H9 (cell line): ENCODE measurements around the gene ZCCHC7. TPM values are rescaled to one million over a fixed set of nuclear protein-coding genes. Genes with fewer than 3 reads are reported as not detected.

Experiments used
- DNase-seq: peaks from one replicate; pipeline ENCODE4 v3.0.0-alpha.2; 2017
- H2AFZ ChIP-seq: one replicate; pipeline ENCODE4 v1.6.1; 2013; ENCODE audit warnings: mild to moderate bottlenecking, low read length, control low read depth, moderate library complexity
- H2AK5ac ChIP-seq: 2 replicates; pipeline ENCODE4 v1.6.1; 2013; ENCODE audit warnings: low read length, control low read depth, mixed read lengths; ENCODE audit not compliant: insufficient read length
- H2BK120ac ChIP-seq: one replicate; pipeline ENCODE4 v1.6.1; 2013; ENCODE audit warnings: low read depth, mild to moderate bottlenecking, low read length, control low read depth, inconsistent platforms; ENCODE audit not compliant: poor library complexity, severe bottlenecking
- H2BK12ac ChIP-seq: 2 replicates; pipeline ENCODE4 v1.6.1; 2013; ENCODE audit warnings: low read length, control low read depth, mixed read lengths, low read depth; ENCODE audit not compliant: insufficient read length
- H2BK15ac ChIP-seq: 2 replicates; pipeline ENCODE4 v1.6.1; 2013; ENCODE audit warnings: low read depth, low read length, control low read depth
- H2BK20ac ChIP-seq: one replicate; pipeline ENCODE4 v1.6.1; 2013; ENCODE audit warnings: low read depth, mild to moderate bottlenecking, low read length, control low read depth, inconsistent platforms; ENCODE audit not compliant: poor library complexity, severe bottlenecking
- H2BK5ac ChIP-seq: 2 replicates; pipeline ENCODE4 v1.6.1; 2013; ENCODE audit warnings: low read length, control low read depth, mixed read lengths; ENCODE audit not compliant: insufficient read length
- H3K14ac ChIP-seq: 2 replicates; pipeline ENCODE4 v1.6.1; 2013; ENCODE audit warnings: low read length, control low read depth; ENCODE audit not compliant: insufficient read depth
- H3K18ac ChIP-seq: 2 replicates; pipeline ENCODE4 v1.6.1; 2013; ENCODE audit warnings: low read depth, mild to moderate bottlenecking, mixed read lengths, low read length, control low read depth; ENCODE audit not compliant: insufficient read length
- H3K23ac ChIP-seq: 2 replicates; pipeline ENCODE4 v1.6.1; 2013; ENCODE audit warnings: low read length, control low read depth, mixed read lengths, low read depth; ENCODE audit not compliant: insufficient read length
- H3K23me2 ChIP-seq: 2 replicates; pipeline ENCODE4 v1.6.1; 2013; ENCODE audit warnings: low read depth, mild to moderate bottlenecking, mixed read lengths, low read length, control low read depth; ENCODE audit not compliant: insufficient read length, poor library complexity, severe bottlenecking
- H3K27ac ChIP-seq: 2 replicates; pipeline ENCODE4 v1.5.1; 2013; ENCODE audit warnings: low read length, control low read depth, mixed read lengths, low read depth; ENCODE audit not compliant: insufficient read length
- H3K27me3 ChIP-seq: 2 replicates; pipeline ENCODE4 v1.6.1; 2013; ENCODE audit warnings: low read length, control low read depth, inconsistent platforms; ENCODE audit not compliant: insufficient read depth
- H3K4ac ChIP-seq: 2 replicates; pipeline ENCODE4 v1.6.1; 2013; ENCODE audit warnings: low read depth, mild to moderate bottlenecking, control low read depth, inconsistent platforms, low read length, moderate library complexity
- H3K4me1 ChIP-seq: 2 replicates; pipeline ENCODE4 v1.6.1; 2013; ENCODE audit warnings: low read length, control low read depth, inconsistent platforms; ENCODE audit not compliant: insufficient read depth
- H3K4me2 ChIP-seq: 2 replicates; pipeline ENCODE4 v1.6.1; 2013; ENCODE audit warnings: low read length, control low read depth, mixed read lengths; ENCODE audit not compliant: insufficient read length, insufficient read depth
- H3K56ac ChIP-seq: 2 replicates; pipeline ENCODE4 v1.6.1; 2013; ENCODE audit warnings: low read depth, mild to moderate bottlenecking, mixed read lengths, low read length, control low read depth; ENCODE audit not compliant: insufficient read length
- H3K79me1 ChIP-seq: 2 replicates; pipeline ENCODE4 v1.6.1; 2013; ENCODE audit warnings: low read depth, mild to moderate bottlenecking, moderate library complexity, low read length, control low read depth, inconsistent platforms; ENCODE audit not compliant: insufficient read depth, poor library complexity, severe bottlenecking
- H3K79me2 ChIP-seq: 2 replicates; pipeline ENCODE4 v1.6.1; 2013; ENCODE audit warnings: low read length, control low read depth, inconsistent platforms; ENCODE audit not compliant: insufficient read depth
- H3K9ac ChIP-seq: 2 replicates; pipeline ENCODE4 v1.6.1; 2013; ENCODE audit warnings: low read length, control low read depth, mixed read lengths; ENCODE audit not compliant: insufficient read length; ENCODE audit errors: extremely low read depth
- H3K9me3 ChIP-seq: one replicate; pipeline ENCODE4 v1.6.1; 2013; ENCODE audit warnings: low read depth, low read length, inconsistent platforms; ENCODE audit not compliant: control insufficient read depth
- H3T11ph ChIP-seq: one replicate; pipeline ENCODE4 v1.6.1; 2013; ENCODE audit warnings: mild to moderate bottlenecking, low read length, control low read depth, inconsistent platforms
- H4K20me1 ChIP-seq: one replicate; pipeline ENCODE4 v1.6.1; 2013; ENCODE audit not compliant: control insufficient read depth, insufficient read length, insufficient read depth
- H4K5ac ChIP-seq: 2 replicates; pipeline ENCODE4 v1.6.1; 2013; ENCODE audit warnings: low read depth, mild to moderate bottlenecking, mixed read lengths, low read length, control low read depth; ENCODE audit not compliant: insufficient read length
- H4K8ac ChIP-seq: replicated peaks from 2 replicates; pipeline ENCODE4 v1.6.1; 2013; ENCODE audit warnings: low read length, control low read depth, mixed read lengths, low read depth; ENCODE audit not compliant: insufficient read length
- H4K91ac ChIP-seq: 2 replicates; pipeline ENCODE4 v1.6.1; 2013; ENCODE audit warnings: low read depth, mild to moderate bottlenecking, moderate library complexity, mixed read lengths, low read length, control low read depth; ENCODE audit not compliant: insufficient read length
- H3K27ac Mint-ChIP-seq, 3 experiments: 2 replicates in 2 of 3; 3 replicates in 1 of 3; pipeline ENCODE4 v1.8.0; 2020 to 2021; ENCODE audit warnings: mixed read lengths in 3 of 3, mild to moderate bottlenecking in 1 of 3, moderate library complexity in 1 of 3
- H3K27me3 Mint-ChIP-seq: 2 replicates; pipeline ENCODE4 v1.8.0; 2021; ENCODE audit warnings: low read depth, mild to moderate bottlenecking, moderate library complexity, mixed read lengths
- H3K36me3 Mint-ChIP-seq, 3 experiments: 2 replicates in 2 of 3; 3 replicates in 1 of 3; pipeline ENCODE4 v1.8.0; 2020 to 2021; ENCODE audit warnings: low read depth in 3 of 3, mixed read lengths in 3 of 3; ENCODE audit not compliant: insufficient read depth in 1 of 3
- H3K4me1 Mint-ChIP-seq, 2 experiments: 2 replicates each; pipeline ENCODE4 v1.8.0; 2020; ENCODE audit warnings: mixed read lengths in 2 of 2
- H3K4me3 Mint-ChIP-seq, 2 experiments: 2 replicates in 1 of 2; 3 replicates in 1 of 2; pipeline ENCODE4 v1.8.0; 2020 to 2021; ENCODE audit warnings: mild to moderate bottlenecking in 2 of 2, mixed read lengths in 2 of 2, moderate library complexity in 1 of 2
- H3K9me3 Mint-ChIP-seq, 2 experiments: 2 replicates in 1 of 2; 3 replicates in 1 of 2; pipeline ENCODE4 v1.8.0; 2020; ENCODE audit warnings: mild to moderate bottlenecking in 2 of 2, mixed read lengths in 2 of 2, moderate library complexity in 1 of 2
- WGBS: extraction: QIAGEN DNeasy Blood & Tissue Kit; methylation state at CpG from one replicate; pipeline ENCODE4 v1.1.7; 2013; ENCODE audit warnings: missing lambda C conversion rate, low lambda C conversion rate, mixed read lengths; ENCODE audit not compliant: insufficient read length; ENCODE audit errors: extremely low coverage; 5-methylcytosine and 5-hydroxymethylcytosine counted together
- total RNA-seq: library from RNA; stranded (reverse); gene quantifications from 2 replicates; pipeline ENCODE4 v1.2.1, GENCODE V29; 2021
- TF ChIP-seq, protein P1 (sequence below): fragments of 200-600 bp; sonication (generic); conservative IDR thresholded peaks from 3 replicates; pipeline ENCODE4 v1.8.0; 2021; ENCODE audit warnings: antibody characterized with exemption, mild to moderate bottlenecking

The ZCCHC7 gene
- total RNA-seq, 1 experiment from 2014 or later, result 20.3 TPM

DNA sequence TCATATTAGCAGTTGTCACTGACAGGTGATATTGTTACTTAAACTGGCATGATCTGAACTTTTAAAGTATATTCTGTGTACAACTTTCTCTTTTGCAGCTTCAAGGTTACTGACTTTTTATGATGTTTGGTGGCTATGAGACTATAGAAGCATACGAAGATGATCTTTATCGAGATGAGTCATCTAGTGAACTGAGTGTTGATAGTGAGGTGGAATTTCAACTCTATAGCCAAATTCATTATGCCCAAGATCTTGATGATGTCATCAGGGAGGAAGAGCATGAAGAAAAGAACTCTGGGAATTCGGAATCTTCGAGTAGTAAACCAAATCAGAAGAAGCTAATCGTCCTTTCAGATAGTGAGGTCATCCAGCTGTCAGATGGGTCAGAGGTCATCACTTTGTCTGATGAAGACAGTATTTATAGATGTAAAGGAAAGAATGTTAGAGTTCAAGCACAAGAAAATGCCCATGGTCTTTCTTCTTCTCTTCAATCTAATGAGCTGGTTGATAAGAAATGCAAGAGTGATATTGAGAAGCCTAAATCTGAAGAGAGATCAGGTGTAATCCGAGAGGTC is 5.9 kb downstream of the ZCCHC7 start:
- Histone ChIP-seq H4K8ac (no peak overlapping the region), H3K4me2 (no peak overlapping the region), H3K23me2 (no peaks in the 10 kb centered on the region), H3K9ac (no peak overlapping the region), H2BK5ac (no peak overlapping the region), H2BK15ac (no peak overlapping the region), H3K23ac (no peak overlapping the region), H2AFZ (no peak overlapping the region), H2BK120ac (no peak overlapping the region), H2BK12ac (no peak overlapping the region), H3K79me1 (no peaks in the 10 kb centered on the region), H4K5ac (no peak overlapping the region), H4K91ac (no peak overlapping the region), H3T11ph (no peak overlapping the region), H2AK5ac (no peak overlapping the region), H3K4me1 (no peaks in the 10 kb centered on the region), H3K27ac (no peak overlapping the region), H3K18ac (no peak overlapping the region), H3K14ac (no peak overlapping the region), H4K20me1 (no peaks in the 10 kb centered on the region), H3K4ac (no peak overlapping the region), H3K79me2 (peaks cover 6% of the 10 kb centered on the region; the same call in 1 of the 2 replicates), H3K56ac (no peak overlapping the region), H3K27me3 (no peaks in the 10 kb centered on the region), H3K9me3 (no peaks in the 10 kb centered on the region), H2BK20ac (no peak overlapping the region)
- no peak for DNase-seq
- Mint-ChIP-seq H3K27me3 (no peaks in the 10 kb centered on the region), H3K9me3 (no peaks in the 10 kb centered on the region), H3K4me1 (peaks cover 7 to 10% of the 10 kb centered on the region in 2 experiments), H3K36me3 (peaks cover 0 to 9% (median 5%) of the 10 kb centered on the region in 3 experiments; a peak in 5 of 7 replicates), H3K4me3 (no peak overlapping the region), H3K27ac (no peak overlapping the region)
- TF ChIP-seq, protein P1, sequence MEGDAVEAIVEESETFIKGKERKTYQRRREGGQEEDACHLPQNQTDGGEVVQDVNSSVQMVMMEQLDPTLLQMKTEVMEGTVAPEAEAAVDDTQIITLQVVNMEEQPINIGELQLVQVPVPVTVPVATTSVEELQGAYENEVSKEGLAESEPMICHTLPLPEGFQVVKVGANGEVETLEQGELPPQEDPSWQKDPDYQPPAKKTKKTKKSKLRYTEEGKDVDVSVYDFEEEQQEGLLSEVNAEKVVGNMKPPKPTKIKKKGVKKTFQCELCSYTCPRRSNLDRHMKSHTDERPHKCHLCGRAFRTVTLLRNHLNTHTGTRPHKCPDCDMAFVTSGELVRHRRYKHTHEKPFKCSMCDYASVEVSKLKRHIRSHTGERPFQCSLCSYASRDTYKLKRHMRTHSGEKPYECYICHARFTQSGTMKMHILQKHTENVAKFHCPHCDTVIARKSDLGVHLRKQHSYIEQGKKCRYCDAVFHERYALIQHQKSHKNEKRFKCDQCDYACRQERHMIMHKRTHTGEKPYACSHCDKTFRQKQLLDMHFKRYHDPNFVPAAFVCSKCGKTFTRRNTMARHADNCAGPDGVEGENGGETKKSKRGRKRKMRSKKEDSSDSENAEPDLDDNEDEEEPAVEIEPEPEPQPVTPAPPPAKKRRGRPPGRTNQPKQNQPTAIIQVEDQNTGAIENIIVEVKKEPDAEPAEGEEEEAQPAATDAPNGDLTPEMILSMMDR, result no peak
- WGBS, result no CpG with 5 or more reads among the region's 6 CpGs
